GM18519 (cell line): Measurements from ENCODE around the gene IFIT3.
"Not testable (repeated sequence)": the region's sequence is repeated elsewhere in the genome, so short reads cannot be mapped to it uniquely, and the experiment has no call there.

ENCODE experiments used
- ATAC-seq: cut with Tn5 transposase; IDR thresholded peaks from one replicate; pipeline ENCODE4 v1.9.1; 2021; ENCODE audit warnings: mild to moderate bottlenecking, moderate library complexity; ENCODE audit not compliant: unreplicated experiment, low FRiP score

Gene IFIT3

GRCh38 chr10:89303161-89303560 lies 24.6 kb upstream of the IFIT3 start:
- no peak for ATAC-seq

GRCh38 chr10:89304026-89304425 lies 23.8 kb upstream of the IFIT3 start:
- ATAC-seq: no peak

- ATAC-seq: no peak
Observed at GRCh38 chr10:89304446-89304845, 23.4 kb upstream of the IFIT3 start.

DNA sequence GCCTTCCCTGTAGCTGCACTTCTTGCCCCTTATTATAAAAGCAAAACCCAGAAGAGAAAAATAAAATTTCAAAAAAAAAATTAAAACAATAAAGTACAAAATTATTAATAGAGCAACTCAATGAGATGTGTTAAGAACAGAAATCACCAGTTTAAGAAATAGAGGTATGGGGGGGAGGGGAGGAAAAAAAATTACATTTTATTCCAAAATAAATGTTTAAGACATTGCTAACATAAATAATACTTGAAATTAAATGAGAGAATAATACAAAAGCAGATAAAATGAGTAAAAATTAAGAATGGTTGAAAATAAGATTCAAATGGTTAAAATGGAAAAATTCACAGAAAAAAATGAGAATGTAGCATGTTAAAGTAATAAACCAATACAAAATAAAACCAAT lies 22.9 kb upstream of the IFIT3 start:
- ATAC-seq: no peak

DNA sequence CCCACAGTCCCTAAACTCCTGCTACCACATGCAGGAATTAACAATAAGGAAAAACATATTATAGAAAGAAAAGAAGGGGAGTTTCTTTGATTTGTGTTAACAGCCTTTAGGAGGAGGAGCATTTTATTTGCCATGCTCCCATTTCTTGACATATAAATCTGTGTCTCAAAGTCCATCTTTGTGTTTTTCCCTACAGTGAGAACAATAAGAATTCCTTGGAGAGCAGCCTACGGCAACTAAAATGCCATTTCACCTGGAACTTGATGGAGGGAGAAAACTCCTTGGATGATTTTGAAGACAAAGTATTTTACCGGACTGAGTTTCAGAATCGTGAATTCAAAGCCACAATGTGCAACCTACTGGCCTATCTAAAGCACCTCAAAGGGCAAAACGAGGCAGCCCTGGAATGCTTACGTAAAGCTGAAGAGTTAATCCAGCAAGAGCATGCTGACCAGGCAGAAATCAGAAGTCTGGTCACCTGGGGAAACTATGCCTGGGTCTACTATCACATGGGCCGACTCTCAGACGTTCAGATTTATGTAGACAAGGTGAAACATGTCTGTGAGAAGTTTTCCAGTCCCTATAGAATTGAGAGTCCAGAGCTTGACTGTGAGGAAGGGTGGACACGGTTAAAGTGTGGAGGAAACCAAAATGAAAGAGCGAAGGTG lies 21.9 kb upstream of the IFIT3 start:
- no peak for ATAC-seq

DNA sequence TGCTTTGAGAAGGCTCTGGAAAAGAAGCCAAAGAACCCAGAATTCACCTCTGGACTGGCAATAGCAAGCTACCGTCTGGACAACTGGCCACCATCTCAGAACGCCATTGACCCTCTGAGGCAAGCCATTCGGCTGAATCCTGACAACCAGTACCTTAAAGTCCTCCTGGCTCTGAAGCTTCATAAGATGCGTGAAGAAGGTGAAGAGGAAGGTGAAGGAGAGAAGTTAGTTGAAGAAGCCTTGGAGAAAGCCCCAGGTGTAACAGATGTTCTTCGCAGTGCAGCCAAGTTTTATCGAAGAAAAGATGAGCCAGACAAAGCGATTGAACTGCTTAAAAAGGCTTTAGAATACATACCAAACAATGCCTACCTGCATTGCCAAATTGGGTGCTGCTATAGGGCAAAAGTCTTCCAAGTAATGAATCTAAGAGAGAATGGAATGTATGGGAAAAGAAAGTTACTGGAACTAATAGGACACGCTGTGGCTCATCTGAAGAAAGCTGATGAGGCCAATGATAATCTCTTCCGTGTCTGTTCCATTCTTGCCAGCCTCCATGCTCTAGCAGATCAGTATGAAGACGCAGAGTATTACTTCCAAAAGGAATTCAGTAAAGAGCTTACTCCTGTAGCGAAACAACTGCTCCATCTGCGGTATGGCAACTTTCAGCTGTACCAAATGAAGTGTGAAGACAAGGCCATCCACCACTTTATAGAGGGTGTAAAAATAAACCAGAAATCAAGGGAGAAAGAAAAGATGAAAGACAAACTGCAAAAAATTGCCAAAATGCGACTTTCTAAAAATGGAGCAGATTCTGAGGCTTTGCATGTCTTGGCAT lies 21.1 kb upstream of the IFIT3 start:
- no peak for ATAC-seq

DNA sequence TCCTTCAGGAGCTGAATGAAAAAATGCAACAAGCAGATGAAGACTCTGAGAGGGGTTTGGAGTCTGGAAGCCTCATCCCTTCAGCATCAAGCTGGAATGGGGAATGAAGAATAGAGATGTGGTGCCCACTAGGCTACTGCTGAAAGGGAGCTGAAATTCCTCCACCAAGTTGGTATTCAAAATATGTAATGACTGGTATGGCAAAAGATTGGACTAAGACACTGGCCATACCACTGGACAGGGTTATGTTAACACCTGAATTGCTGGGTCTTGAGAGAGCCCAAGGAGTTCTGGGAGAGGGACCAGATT lies 20.6 kb upstream of the IFIT3 start:
- ATAC-seq: no peak

- no peak for ATAC-seq
Observed at GRCh38 chr10:89308266-89308665, 19.5 kb upstream of the IFIT3 start.

DNA sequence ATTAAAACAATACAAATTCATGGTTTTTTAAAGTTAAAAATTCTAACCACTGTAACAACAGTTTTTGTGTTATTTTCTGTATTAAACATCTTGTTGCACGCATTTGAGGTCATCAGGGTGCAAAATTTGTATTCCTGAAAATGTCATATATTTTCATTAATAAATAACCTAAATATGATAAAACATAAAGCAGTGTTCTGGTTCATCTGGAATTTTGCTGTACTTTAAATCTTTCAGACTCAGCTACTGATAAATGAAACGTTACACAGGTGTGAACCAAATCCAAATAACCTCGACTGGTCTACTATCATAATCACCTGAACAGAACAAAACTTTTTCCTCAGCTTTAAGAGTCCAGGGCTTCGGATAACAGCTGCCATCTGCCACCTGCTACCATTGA lies 19.1 kb upstream of the IFIT3 start:
- ATAC-seq: no peak

DNA sequence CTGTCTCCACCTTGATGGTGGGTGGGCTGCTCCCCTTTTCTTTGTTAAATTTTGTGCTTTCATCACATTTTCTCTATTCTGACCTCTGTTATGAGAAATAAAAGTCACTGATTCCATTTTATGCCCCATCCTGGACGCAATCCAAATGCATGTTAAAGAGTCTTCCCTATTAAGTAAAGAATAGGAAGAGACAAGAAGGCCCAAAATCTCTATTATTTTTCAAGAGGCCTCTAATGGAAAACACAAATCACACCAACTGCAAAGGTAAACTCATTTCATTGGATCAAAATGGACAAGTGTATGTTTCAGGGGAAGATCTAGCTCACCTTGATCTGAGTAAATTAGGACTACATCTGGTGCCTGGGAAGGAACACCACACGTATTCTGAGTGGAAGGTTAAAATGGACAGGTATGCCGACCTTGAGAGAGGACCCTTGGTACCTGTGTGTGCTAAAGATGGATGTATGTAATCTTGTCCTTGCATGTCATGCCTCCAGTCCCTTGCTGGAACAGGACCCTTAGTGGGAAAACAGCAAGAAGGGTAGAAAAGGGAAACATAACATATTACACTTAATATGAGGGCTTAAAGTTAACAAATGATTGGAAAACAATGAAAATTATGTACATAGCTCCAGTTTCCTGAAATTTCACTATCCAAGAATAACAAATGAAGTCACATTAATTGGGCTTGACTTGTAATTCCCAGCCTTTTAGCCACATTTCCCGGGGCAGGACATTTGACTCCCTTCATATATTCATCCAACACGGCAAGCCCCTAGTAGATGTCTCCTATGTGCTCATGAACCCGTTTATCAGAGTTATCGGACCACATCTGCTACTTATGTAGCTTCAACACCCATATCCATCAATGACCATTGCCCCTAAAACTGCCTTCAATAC lies 18.4 kb upstream of the IFIT3 start:
- no peak for ATAC-seq

GRCh38 chr10:89310056-89310893 lies 17.5 kb upstream of the IFIT3 start:
- ATAC-seq: no peak

DNA sequence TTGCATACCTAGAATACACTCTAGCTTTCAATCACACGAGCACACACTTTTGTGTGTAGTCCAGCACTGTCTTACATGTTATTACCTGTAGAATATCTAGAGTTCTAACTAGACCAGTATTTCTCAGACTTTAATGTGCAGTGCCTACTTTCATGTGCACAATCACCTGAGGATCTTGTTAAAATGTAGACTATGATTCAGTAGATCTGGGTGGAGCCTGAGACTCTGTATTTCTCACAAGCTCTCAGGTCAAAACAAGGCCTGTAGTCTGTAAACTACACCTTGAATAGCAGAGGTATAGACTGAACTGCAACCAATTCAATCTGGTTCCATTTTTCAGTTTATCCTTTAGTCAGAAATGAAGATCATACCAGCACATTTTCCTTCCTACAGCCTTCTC lies 14.8 kb upstream of the IFIT3 start:
- ATAC-seq: no peak

DNA sequence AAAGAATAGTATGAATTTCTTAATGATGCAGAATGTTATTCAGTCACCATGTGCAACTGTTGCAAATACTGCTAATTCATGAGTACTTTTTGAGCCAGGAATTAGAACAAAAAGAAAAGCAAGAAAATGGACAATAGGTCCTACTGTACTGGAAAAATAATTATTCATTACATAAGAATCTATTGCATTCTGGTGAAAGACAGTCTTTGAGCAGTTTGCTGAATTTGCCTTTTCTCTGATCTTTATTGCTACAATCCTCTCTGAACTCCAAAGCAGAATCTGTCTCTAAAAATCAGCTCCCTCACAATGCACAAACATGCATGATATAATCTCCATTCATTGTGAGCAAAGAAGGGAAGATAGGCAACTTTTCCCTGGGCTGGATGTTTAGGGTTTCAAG lies 13.1 kb upstream of the IFIT3 start:
- no peak for ATAC-seq

DNA sequence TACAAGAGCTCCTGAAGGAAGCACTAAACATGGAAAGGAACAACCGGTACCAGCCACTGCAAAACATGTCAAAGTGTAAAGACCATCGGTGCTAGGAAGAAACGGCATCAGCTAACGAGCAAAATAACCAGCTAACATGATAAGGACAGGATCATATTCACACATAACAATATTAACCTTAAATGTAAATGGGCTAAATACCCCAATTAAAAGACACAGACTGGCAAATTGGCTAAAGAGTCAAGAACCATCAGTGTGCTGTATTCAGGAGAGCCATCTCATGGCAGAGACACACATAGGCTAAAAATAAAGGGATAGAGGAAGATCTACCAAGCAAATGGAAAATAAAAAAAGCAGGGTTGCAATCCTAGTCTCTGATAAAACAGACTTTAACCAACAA lies 9.8 kb upstream of the IFIT3 start:
- not testable (repeated sequence) for ATAC-seq

GRCh38 chr10:89325081-89325480 lies 2.7 kb upstream of the IFIT3 start:
- not testable (repeated sequence) for ATAC-seq

DNA sequence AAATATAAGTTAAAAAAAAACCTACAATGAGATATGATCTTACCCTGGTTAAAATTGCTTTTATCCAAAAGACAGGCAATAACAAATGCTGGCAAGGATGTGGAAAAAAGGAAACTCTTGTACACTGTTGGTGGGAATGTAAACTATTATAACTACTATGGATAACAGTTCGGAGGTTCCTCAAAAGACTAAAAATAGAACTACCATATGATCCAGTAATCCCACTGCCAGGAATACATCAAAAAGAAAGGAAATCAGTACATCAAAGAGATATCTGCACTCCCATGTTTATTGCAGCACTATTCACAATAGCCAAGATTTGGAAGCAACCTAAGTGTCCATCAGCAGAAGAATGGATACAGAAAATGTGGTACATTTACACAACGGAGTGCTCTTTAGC lies 1.9 kb upstream of the IFIT3 start:
- not testable (repeated sequence) for ATAC-seq

DNA sequence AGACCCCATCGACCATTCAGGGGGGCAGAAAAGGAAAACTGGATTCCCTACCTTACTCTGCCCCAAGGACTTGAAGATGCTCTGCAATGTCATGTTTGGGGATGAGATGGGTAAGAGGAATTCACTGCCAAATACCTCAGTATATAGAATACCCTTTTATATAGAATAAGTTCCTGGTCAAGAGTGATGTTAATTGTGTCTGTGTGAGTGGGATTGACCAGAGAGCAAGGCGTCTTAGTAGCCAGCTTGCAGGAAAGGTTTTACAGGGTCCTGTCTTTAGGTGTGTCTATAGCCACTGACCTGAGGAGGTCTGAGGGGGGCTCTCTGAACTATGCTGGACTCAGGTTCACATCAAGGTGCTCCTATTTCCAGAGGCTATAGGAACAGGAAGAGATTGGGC lies 1.4 kb downstream of the IFIT3 start:
- no peak for ATAC-seq

DNA sequence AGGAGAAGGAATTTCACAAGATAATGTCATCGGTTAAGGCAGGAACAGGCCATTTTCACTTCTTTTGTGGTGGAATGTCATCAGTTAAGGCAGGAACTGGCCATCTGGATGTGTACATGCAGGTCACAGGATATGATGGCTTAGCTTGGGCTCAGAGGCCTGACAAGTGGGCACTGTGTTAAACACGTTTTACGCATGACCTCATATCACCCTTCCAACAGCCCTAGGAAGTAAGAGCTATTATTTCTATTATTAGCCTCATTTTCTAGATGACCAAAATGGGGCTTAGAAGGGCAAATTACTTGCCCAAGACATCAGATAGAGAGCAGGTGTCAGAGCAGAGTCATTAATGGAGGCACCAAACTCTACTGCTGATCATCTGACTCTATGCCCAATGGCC lies 2.2 kb downstream of the IFIT3 start:
- not testable (repeated sequence) for ATAC-seq

- ATAC-seq: no peak
Observed at GRCh38 chr10:89330537-89331212, 2.9 kb downstream of the IFIT3 start.
